ENCODE measurements around the gene KCNH2.
"Not testable (repeated sequence)": the region's sequence is repeated elsewhere in the genome, so short reads cannot be mapped to it uniquely, and the experiment has no call there.

KCNH2 gene

GRCh38 chr7:150978126-150978789 lies at the start of gene KCNH2:
Gene KCNH2, minus strand, starts transcription at chr7:150978321. Its CDS starts 408 bp downstream, at chr7:150977913.
- no peak for DNase-seq (ENCODE audit: low read depth)

- DNase-seq (ENCODE audit: low read depth) = not testable (repeated sequence)
Observed at GRCh38 chr7:151027728-151028130, 49.6 kb upstream of the KCNH2 start.

GRCh38 chr7:151026771-151027727 lies 48.9 kb upstream of the KCNH2 start:
- not testable (repeated sequence) for DNase-seq (ENCODE audit: low read depth)

- DNase-seq (ENCODE audit: low read depth) = no peak
Observed at GRCh38 chr7:151025924-151026671, 48.0 kb upstream of the KCNH2 start.

GRCh38 chr7:151024435-151025056 lies 46.4 kb upstream of the KCNH2 start, which contains the start of gene ATG9B:
Gene ATG9B, minus strand, starts transcription at chr7:151024494. Its CDS starts 71 bp downstream, at chr7:151024423.
- DNase-seq (ENCODE audit: low read depth) = no peak

- no peak for DNase-seq (ENCODE audit: low read depth)
Observed at GRCh38 chr7:151023232-151023631, 45.1 kb upstream of the KCNH2 start.

GRCh38 chr7:151020231-151020630 lies 42.1 kb upstream of the KCNH2 start:
- DNase-seq (ENCODE audit: low read depth) = no peak

GRCh38 chr7:151019130-151019447 lies 41.0 kb upstream of the KCNH2 start:
- no peak for DNase-seq (ENCODE audit: low read depth)

GRCh38 chr7:151018421-151019129 lies 40.5 kb upstream of the KCNH2 start:
- DNase-seq (ENCODE audit: low read depth) = no peak

- DNase-seq (ENCODE audit: low read depth) = peak; percentile 73
Observed at GRCh38 chr7:151017953-151018420, 39.9 kb upstream of the KCNH2 start.

- no peak for DNase-seq (ENCODE audit: low read depth)
Observed at GRCh38 chr7:151017370-151017952, 39.3 kb upstream of the KCNH2 start.

- no peak for DNase-seq (ENCODE audit: low read depth)
Observed at GRCh38 chr7:151016942-151017341, 38.8 kb upstream of the KCNH2 start.

GRCh38 chr7:151016505-151016904 lies 38.4 kb upstream of the KCNH2 start:
- DNase-seq (ENCODE audit: low read depth) = no peak

- DNase-seq (ENCODE audit: low read depth) = no peak
Observed at GRCh38 chr7:151015967-151016366, 37.8 kb upstream of the KCNH2 start.

GRCh38 chr7:151014950-151015349 lies 36.8 kb upstream of the KCNH2 start:
- no peak for DNase-seq (ENCODE audit: low read depth)

GRCh38 chr7:151013733-151014497 lies 35.8 kb upstream of the KCNH2 start:
- peak; percentile 74 for DNase-seq (ENCODE audit: low read depth)

- no peak for DNase-seq (ENCODE audit: low read depth)
Observed at GRCh38 chr7:151013356-151013732, 35.2 kb upstream of the KCNH2 start.

GRCh38 chr7:151012911-151013347 lies 34.8 kb upstream of the KCNH2 start:
- DNase-seq (ENCODE audit: low read depth) = no peak

GRCh38 chr7:151012031-151012692 lies 34.0 kb upstream of the KCNH2 start:
- DNase-seq (ENCODE audit: low read depth) = no peak

Measured in activated T-cell treated with anti-CD3 and anti-CD28 coated beads for 24 hours (primary cell).